BE2C (cell line): ENCODE measurements around the gene ZNF516.

ENCODE experiments used
- DNase-seq: peaks from one replicate; pipeline ENCODE4 v3.0.0-alpha.2; 2020
- H3K27me3 ChIP-seq: fragments of 250-450 bp; sonication (Bioruptor Pico); 2 replicates; pipeline ENCODE4 v1.5.1; 2020; ENCODE audit warnings: mild to moderate bottlenecking
- H3K36me3 ChIP-seq: fragments of 250-450 bp; sonication (Bioruptor Pico); 2 replicates; pipeline ENCODE4 v1.5.1; 2020; ENCODE audit warnings: mild to moderate bottlenecking
- H3K4me1 ChIP-seq: fragments of 250-450 bp; sonication (Bioruptor Pico); 2 replicates; pipeline ENCODE4 v1.5.1; 2020
- H3K4me3 ChIP-seq: 2 replicates; pipeline ENCODE4 v1.5.1; 2011; ENCODE audit warnings: low read depth, low read length
- H3K9me3 ChIP-seq: fragments of 250-450 bp; sonication (Bioruptor Pico); 2 replicates; pipeline ENCODE4 v1.5.1; 2020
- CTCF ChIP-seq: IDR thresholded peaks from 2 replicates; pipeline ENCODE4 v1.5.1; 2012; ENCODE audit warnings: mild to moderate bottlenecking, low read depth, low read length

Gene ZNF516

DNA sequence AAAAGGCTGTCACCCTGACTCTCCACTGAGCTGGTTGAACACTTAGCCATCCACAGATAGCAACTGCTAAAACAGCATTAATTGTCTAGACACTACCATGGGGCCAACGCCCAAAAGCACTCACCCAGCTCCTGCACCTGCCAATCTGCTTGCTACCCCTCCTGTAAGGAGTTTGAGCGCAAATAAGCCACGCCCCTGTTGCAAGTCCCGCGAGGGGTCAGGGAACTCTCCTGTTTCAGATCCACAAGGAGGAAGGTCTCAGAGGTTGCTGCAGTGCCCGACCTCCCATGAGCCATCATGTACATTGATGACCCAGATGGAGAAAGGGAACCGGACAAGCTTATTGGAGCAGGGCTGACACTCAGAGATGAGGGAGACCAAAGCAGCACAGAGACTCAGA lies 106.8 kb downstream of the ZNF516 start:
- H3K4me1 ChIP-seq, result no peaks in the 10 kb centered on the region
- no peak overlapping the region for H3K4me3 ChIP-seq
- TF ChIP-seq CTCF, result no peak
- H3K27me3 ChIP-seq, result no peaks in the 10 kb centered on the region
- no peaks in the 10 kb centered on the region for H3K9me3 ChIP-seq
- H3K36me3 ChIP-seq, result no peaks in the 10 kb centered on the region
- DNase-seq, result no peak

GRCh38 chr18:76387608-76388007 lies 107.4 kb downstream of the ZNF516 start:
- no peak for TF ChIP-seq CTCF
- DNase-seq, result no peak
- no peaks in the 10 kb centered on the region for H3K9me3 ChIP-seq
- no peaks in the 10 kb centered on the region for H3K27me3 ChIP-seq
- H3K4me1 ChIP-seq, result no peaks in the 10 kb centered on the region
- H3K36me3 ChIP-seq, result no peaks in the 10 kb centered on the region
- no peak overlapping the region for H3K4me3 ChIP-seq

GRCh38 chr18:76386886-76387285 lies 108.2 kb downstream of the ZNF516 start:
- Histone ChIP-seq H3K36me3 (no peaks in the 10 kb centered on the region), H3K4me3 (no peak overlapping the region), H3K27me3 (no peaks in the 10 kb centered on the region), H3K4me1 (no peaks in the 10 kb centered on the region), H3K9me3 (no peaks in the 10 kb centered on the region)
- no peak for TF ChIP-seq CTCF
- DNase-seq, result no peak

GRCh38 chr18:76386071-76386470 lies 109.0 kb downstream of the ZNF516 start:
- H3K36me3 ChIP-seq, result no peaks in the 10 kb centered on the region

DNA sequence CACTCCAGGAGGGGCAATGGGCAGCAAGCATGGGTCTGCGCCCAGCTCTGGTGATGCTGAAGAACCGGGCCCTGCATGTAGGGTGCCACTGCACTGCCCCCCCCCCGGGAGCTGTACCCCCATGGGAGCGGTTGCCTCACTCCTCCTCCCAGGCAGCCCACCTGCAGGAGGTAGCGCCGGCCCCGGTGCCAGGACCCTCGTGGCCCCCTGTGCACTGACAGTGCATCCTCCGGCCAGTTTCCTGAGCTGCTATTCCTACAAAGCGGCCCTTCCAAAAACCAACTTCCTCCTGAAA lies 109.4 kb downstream of the ZNF516 start:
- Histone ChIP-seq H3K4me3 (no peak overlapping the region), H3K9me3 (no peaks in the 10 kb centered on the region), H3K27me3 (no peaks in the 10 kb centered on the region), H3K4me1 (no peaks in the 10 kb centered on the region), H3K36me3 (no peaks in the 10 kb centered on the region)
- no peak for TF ChIP-seq CTCF
- no peak for DNase-seq

More at GRCh38 chr18:76386071-76386470, 109.0 kb downstream of the ZNF516 start:
- no peaks in the 10 kb centered on the region for H3K4me1 ChIP-seq
- H3K27me3 ChIP-seq, result no peaks in the 10 kb centered on the region
- H3K4me3 ChIP-seq, result no peak overlapping the region
- H3K9me3 ChIP-seq, result no peaks in the 10 kb centered on the region
- DNase-seq, result no peak
- no peak for TF ChIP-seq CTCF

DNA sequence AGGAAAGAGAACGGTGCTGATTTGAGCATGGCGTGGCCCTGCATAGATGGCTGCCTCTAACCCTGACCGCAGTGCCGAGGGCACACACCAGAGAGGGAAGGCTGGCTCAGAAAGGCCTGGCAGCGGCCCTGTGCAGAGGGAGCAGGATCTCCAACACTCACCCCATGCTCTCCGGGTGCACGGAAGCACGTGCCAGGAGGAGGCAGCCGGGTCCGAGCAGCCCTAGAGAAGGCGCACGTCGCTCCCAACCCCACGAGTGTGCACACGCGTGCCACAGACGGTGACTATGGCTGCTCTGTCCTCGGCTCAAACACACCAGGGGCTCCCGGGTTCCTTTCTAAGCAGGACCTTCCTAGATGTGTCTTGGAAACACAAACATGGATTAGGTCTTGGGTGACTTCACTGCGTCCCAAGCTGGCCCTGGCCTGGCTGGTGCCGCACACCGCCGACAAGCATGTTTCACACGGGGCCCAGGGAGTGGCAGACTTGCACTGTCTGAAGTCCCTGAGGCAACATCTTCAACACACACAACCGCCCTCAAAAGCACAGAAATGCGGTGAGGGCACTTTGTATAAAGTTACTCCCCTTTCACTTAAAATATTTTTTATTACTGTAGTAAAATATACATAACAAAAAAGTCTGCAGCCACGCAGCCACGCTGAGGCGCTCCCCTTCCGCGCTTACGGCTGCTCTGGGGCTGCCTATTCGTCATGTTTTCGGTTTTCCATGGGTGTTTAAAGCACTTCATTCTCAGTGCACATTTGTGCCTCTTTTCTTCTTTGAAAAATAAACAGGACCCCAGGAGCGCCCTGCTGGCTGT lies 110.0 kb downstream of the ZNF516 start:
- no peak for DNase-seq

More for the DNA sequence above, 110.0 kb downstream of the ZNF516 start:
- Histone ChIP-seq H3K36me3 (no peaks in the 10 kb centered on the region), H3K4me3 (no peak overlapping the region), H3K27me3 (no peaks in the 10 kb centered on the region), H3K4me1 (no peaks in the 10 kb centered on the region), H3K9me3 (no peaks in the 10 kb centered on the region)
- TF ChIP-seq CTCF, result no peak
